Measurements from ENCODE around the gene DBNL.

The DBNL gene

GRCh38 chr7:44061645-44062179 is 17.2 kb downstream of the DBNL start:
- DNase-seq (ENCODE audit: low read depth in 3 of 3): no peak

- DNase-seq (ENCODE audit: low read depth in 3 of 3): no peak
Observed at GRCh38 chr7:44062180-44062902, 17.8 kb downstream of the DBNL start.

GRCh38 chr7:44062903-44063295 is 18.4 kb downstream of the DBNL start:
- no peak for DNase-seq (ENCODE audit: low read depth in 3 of 3)

GRCh38 chr7:44063547-44063893 is 19.0 kb downstream of the DBNL start:
- no peak for DNase-seq (ENCODE audit: low read depth in 3 of 3)

GRCh38 chr7:44063894-44064651 is 19.6 kb downstream of the DBNL start:
- no peak for DNase-seq (ENCODE audit: low read depth in 3 of 3)

GRCh38 chr7:44064791-44065430 is 20.4 kb downstream of the DBNL start:
- no peak for DNase-seq (ENCODE audit: low read depth in 3 of 3)

- no peak for DNase-seq (ENCODE audit: low read depth in 3 of 3)
Observed at GRCh38 chr7:44065431-44066110, 21.1 kb downstream of the DBNL start, which contains the start of gene PGAM2. PGAM2 (minus strand) TSS chr7:44065567; CDS start chr7:44065529, 38 bp downstream.

- no peak for DNase-seq (ENCODE audit: low read depth in 3 of 3)
Observed at GRCh38 chr7:44066111-44066460, 21.6 kb downstream of the DBNL start.

- no peak for DNase-seq (ENCODE audit: low read depth in 3 of 3)
Observed at GRCh38 chr7:44066494-44067063, 22.1 kb downstream of the DBNL start.

- DNase-seq (ENCODE audit: low read depth in 3 of 3): no peak
Observed at GRCh38 chr7:44067064-44067951, 22.8 kb downstream of the DBNL start.

GRCh38 chr7:44068054-44068453 is 23.6 kb downstream of the DBNL start:
- DNase-seq (ENCODE audit: low read depth in 3 of 3): no peak

- DNase-seq (ENCODE audit: low read depth in 3 of 3): no peak
Observed at GRCh38 chr7:44071726-44072363, 27.3 kb downstream of the DBNL start.

GRCh38 chr7:44072364-44073231 is 28.1 kb downstream of the DBNL start:
- no peak for DNase-seq (ENCODE audit: low read depth in 3 of 3)

GRCh38 chr7:44073664-44074348 is 29.3 kb downstream of the DBNL start:
- DNase-seq (ENCODE audit: low read depth in 3 of 3): no peak

GRCh38 chr7:44074349-44074695 is 29.8 kb downstream of the DBNL start:
- DNase-seq (ENCODE audit: low read depth in 3 of 3): no peak

- no peak for DNase-seq (ENCODE audit: low read depth in 3 of 3)
Observed at GRCh38 chr7:44075296-44076075, 31.0 kb downstream of the DBNL start.

- no peak for DNase-seq (ENCODE audit: low read depth in 3 of 3)
Observed at GRCh38 chr7:44076101-44076895, 31.8 kb downstream of the DBNL start.
